ENCODE results near the gene ARHGAP25. TPM values are rescaled to one million over a fixed set of nuclear protein-coding genes. Genes with fewer than 3 reads are reported as not detected.

Gene ARHGAP25
- total and polyA plus RNA-seq, 10 of the 15 experiments (the other 5 are each of a cell fraction or from before 2014, with no cell fraction given), result 0.15 to 1.0 (median 0.46) TPM

DNA sequence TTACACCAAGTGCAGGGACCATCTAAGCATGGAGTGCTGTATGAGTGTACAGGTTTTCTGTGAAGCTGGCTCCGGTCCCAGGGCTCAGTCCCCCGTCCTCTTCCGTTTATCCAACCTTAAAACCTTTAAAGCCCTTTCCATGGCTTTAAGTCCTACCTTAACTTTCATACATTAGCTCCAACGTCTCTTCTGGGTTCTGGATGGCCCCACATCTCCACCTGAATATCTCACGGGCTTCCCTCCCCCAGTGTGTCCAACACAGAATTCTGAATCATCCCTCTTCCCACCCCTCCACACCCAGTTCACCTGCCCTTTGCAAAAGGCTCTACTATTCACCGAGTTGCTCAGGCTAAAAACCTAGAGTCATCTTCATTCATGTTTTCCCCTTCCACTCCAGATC is 12.8 kb downstream of the ARHGAP25 start:
- SMC1A ChIA-PET (ENCODE audit: uncharacterized antibody, unreplicated experiment), result no interaction called here
- CTCF ChIA-PET, result interaction anchor here (1.1 to 3.8 kb wide), 3 partner anchors 38 to 178 kb away, joined by 3 to 11 read pairs (median 4); no protein-coding TSS in a partner anchor
- H3K36me3 ChIP-seq (ENCODE audit: control insufficient read depth in 2 of 2, insufficient read depth in 2 of 2, low read length in 1 of 2), result no peaks in the 10 kb centered on the region; a peak in 1 of 4 replicates
- H4K20me1 ChIP-seq (ENCODE audit: control insufficient read depth, insufficient read depth), result no peaks in the 10 kb centered on the region; the same call in 1 of the 2 replicates
- DNase-seq (ENCODE audit: low read depth, low spot score) (no peak), FAIRE-seq (no peak), ATAC-seq (no peak)
- H3K9me3 ChIP-seq (replicated peaks; ENCODE audit: control insufficient read depth, insufficient read depth, low read length), result no peaks in the 10 kb centered on the region
- RAD21 ChIA-PET (ENCODE audit: unreplicated experiment), result no interaction called here
- no TSS peak for BruUV-seq (replicated peaks)
- no peak overlapping the region for H3K4me2 ChIP-seq (ENCODE audit: control insufficient read depth, insufficient read depth)
- WGBS (ENCODE audit: insufficient coverage, insufficient replicate concordance, low lambda C conversion rate, missing lambda C conversion rate), result 48% methylated on average over 6 of the region's 6 CpGs
- no peak overlapping the region for H3K4me3 ChIP-seq
- in situ Hi-C loops (cut with MboI) (no loop called here), intact Hi-C loops (cut with micrococcal nuclease; ENCODE audit: unreplicated experiment) (no loop called here)
- peaks cover 0 to 1% of the 10 kb centered on the region in 2 experiments; a peak in 2 of 4 replicates for H3K27me3 ChIP-seq (replicated peaks in 1 of 2; ENCODE audit: control insufficient read depth in 2 of 2, insufficient read depth in 2 of 2, low read length in 1 of 2)
- POLR2A ChIA-PET, result no interaction called here
- H3K4me1 ChIP-seq (ENCODE audit: control insufficient read depth, insufficient read depth, low read length), result no peaks in the 10 kb centered on the region; the same call in 1 of the 2 replicates
- no peaks in the 10 kb centered on the region for H3K79me2 ChIP-seq (ENCODE audit: control insufficient read depth, insufficient read depth, low read length)
- no peak overlapping the region for H3K9ac ChIP-seq (ENCODE audit: control insufficient read depth, insufficient read depth, low read length)
- no peak overlapping the region for H2AFZ ChIP-seq (ENCODE audit: control insufficient read depth, low read depth, low read length)
- H3K27ac ChIP-seq (ENCODE audit: control insufficient read depth, insufficient read depth), result no peak overlapping the region
- TF ChIP-seq PML (IDR thresholded peaks at IDR 0.05; ENCODE audit: low read length), result no peak
- TF ChIP-seq DPF2 (IDR thresholded peaks at IDR 0.05), result no peak
- no peak for TF ChIP-seq SP1 (IDR thresholded peaks at IDR 0.05; ENCODE audit: low read depth, low read length)
- TF ChIP-seq, protein P1, sequence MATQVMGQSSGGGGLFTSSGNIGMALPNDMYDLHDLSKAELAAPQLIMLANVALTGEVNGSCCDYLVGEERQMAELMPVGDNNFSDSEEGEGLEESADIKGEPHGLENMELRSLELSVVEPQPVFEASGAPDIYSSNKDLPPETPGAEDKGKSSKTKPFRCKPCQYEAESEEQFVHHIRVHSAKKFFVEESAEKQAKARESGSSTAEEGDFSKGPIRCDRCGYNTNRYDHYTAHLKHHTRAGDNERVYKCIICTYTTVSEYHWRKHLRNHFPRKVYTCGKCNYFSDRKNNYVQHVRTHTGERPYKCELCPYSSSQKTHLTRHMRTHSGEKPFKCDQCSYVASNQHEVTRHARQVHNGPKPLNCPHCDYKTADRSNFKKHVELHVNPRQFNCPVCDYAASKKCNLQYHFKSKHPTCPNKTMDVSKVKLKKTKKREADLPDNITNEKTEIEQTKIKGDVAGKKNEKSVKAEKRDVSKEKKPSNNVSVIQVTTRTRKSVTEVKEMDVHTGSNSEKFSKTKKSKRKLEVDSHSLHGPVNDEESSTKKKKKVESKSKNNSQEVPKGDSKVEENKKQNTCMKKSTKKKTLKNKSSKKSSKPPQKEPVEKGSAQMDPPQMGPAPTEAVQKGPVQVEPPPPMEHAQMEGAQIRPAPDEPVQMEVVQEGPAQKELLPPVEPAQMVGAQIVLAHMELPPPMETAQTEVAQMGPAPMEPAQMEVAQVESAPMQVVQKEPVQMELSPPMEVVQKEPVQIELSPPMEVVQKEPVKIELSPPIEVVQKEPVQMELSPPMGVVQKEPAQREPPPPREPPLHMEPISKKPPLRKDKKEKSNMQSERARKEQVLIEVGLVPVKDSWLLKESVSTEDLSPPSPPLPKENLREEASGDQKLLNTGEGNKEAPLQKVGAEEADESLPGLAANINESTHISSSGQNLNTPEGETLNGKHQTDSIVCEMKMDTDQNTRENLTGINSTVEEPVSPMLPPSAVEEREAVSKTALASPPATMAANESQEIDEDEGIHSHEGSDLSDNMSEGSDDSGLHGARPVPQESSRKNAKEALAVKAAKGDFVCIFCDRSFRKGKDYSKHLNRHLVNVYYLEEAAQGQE (IDR thresholded peaks at IDR 0.05; ENCODE audit: low read depth, low read length), result no peak
- no peak for TF ChIP-seq ATF7 (IDR thresholded peaks at IDR 0.05; ENCODE audit: low read depth)
- TF ChIP-seq, protein P2, sequence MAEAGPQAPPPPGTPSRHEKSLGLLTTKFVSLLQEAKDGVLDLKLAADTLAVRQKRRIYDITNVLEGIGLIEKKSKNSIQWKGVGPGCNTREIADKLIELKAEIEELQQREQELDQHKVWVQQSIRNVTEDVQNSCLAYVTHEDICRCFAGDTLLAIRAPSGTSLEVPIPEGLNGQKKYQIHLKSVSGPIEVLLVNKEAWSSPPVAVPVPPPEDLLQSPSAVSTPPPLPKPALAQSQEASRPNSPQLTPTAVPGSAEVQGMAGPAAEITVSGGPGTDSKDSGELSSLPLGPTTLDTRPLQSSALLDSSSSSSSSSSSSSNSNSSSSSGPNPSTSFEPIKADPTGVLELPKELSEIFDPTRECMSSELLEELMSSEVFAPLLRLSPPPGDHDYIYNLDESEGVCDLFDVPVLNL (IDR thresholded peaks at IDR 0.05; ENCODE audit: low read depth, low read length), result no peak
- no peak for TF ChIP-seq FOXM1 (IDR thresholded peaks at IDR 0.05; ENCODE audit: low read depth, low read length)
- TF ChIP-seq YBX1 (IDR thresholded peaks at IDR 0.05), result no peak
- TF ChIP-seq SMARCA5 (IDR thresholded peaks at IDR 0.05), result no peak
- no peak for TF ChIP-seq SPI1 (IDR thresholded peaks at IDR 0.05; ENCODE audit: borderline replicate concordance, insufficient read depth, low read depth, low read length)
- TF ChIP-seq SUPT20H (IDR thresholded peaks at IDR 0.05; ENCODE audit: borderline replicate concordance, control insufficient read depth, low read depth, low read length), result no peak
- TF ChIP-seq, protein P3, sequence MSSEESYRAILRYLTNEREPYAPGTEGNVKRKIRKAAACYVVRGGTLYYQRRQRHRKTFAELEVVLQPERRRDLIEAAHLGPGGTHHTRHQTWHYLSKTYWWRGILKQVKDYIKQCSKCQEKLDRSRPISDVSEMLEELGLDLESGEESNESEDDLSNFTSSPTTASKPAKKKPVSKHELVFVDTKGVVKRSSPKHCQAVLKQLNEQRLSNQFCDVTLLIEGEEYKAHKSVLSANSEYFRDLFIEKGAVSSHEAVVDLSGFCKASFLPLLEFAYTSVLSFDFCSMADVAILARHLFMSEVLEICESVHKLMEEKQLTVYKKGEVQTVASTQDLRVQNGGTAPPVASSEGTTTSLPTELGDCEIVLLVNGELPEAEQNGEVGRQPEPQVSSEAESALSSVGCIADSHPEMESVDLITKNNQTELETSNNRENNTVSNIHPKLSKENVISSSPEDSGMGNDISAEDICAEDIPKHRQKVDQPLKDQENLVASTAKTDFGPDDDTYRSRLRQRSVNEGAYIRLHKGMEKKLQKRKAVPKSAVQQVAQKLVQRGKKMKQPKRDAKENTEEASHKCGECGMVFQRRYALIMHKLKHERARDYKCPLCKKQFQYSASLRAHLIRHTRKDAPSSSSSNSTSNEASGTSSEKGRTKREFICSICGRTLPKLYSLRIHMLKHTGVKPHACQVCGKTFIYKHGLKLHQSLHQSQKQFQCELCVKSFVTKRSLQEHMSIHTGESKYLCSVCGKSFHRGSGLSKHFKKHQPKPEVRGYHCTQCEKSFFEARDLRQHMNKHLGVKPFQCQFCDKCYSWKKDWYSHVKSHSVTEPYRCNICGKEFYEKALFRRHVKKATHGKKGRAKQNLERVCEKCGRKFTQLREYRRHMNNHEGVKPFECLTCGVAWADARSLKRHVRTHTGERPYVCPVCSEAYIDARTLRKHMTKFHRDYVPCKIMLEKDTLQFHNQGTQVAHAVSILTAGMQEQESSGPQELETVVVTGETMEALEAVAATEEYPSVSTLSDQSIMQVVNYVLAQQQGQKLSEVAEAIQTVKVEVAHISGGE (CRISPR knock-in tag; IDR thresholded peaks at IDR 0.05), result no peak
- no peak for TF ChIP-seq NR2C1 (IDR thresholded peaks at IDR 0.05)
- no peak for TF ChIP-seq SREBF2 (IDR thresholded peaks at IDR 0.05; ENCODE audit: low read length)
- no peak for TF ChIP-seq BMI1 (IDR thresholded peaks at IDR 0.05; ENCODE audit: borderline replicate concordance)
- no peak for TF ChIP-seq MYC (IDR thresholded peaks at IDR 0.05; ENCODE audit: insufficient read depth, insufficient read length, insufficient replicate concordance, low read length, severe bottlenecking)
- TF ChIP-seq IKZF2 (IDR thresholded peaks at IDR 0.05), result no peak
- TF ChIP-seq MTA2 (IDR thresholded peaks at IDR 0.05; ENCODE audit: low read depth), result no peak
- TF ChIP-seq EZH2 (IDR thresholded peaks at IDR 0.05; ENCODE audit: borderline replicate concordance, control insufficient read depth, low read depth, low read length), result no peak

Data from GM12878 (cell line).